NCI-H1417 treated with DMSO at 0.1 percent for 48 hours (cell line): ENCODE data around the gene ACACA.
"Not testable (repeated sequence)": the region's sequence is repeated elsewhere in the genome, so short reads cannot be mapped to it uniquely, and the experiment has no call there.

Experiments used
- DNase-seq: peaks from one replicate; lab custom pipeline; 2025; lab: John Stamatoyannopoulos, UW

Gene ACACA

GRCh38 chr17:37176723-37177122 is 229.9 kb downstream of the ACACA start:
- no peak for DNase-seq

GRCh38 chr17:37174205-37174604 is 232.4 kb downstream of the ACACA start:
- no peak for DNase-seq

- DNase-seq = no peak
These were observed 235.7 kb downstream of the ACACA start for GRCh38 chr17:37170881-37171425.

- peak; percentile 26 for DNase-seq
These were observed 237.8 kb downstream of the ACACA start for GRCh38 chr17:37168731-37169353.

GRCh38 chr17:37167756-37168155 is 238.9 kb downstream of the ACACA start:
- no peak for DNase-seq

GRCh38 chr17:37164057-37164456 is 242.6 kb downstream of the ACACA start:
- DNase-seq = no peak

- DNase-seq = no peak
These were observed 243.8 kb downstream of the ACACA start for GRCh38 chr17:37162800-37163199.

- DNase-seq = no peak
These were observed 245.7 kb downstream of the ACACA start for GRCh38 chr17:37160944-37161343.

GRCh38 chr17:37158290-37158689 is 248.3 kb downstream of the ACACA start:
- DNase-seq = no peak

GRCh38 chr17:37148156-37148555 is 258.5 kb downstream of the ACACA start:
- DNase-seq = no peak

- DNase-seq = no peak
These were observed 259.3 kb downstream of the ACACA start for GRCh38 chr17:37147301-37147812.

- no peak for DNase-seq
These were observed 260.3 kb downstream of the ACACA start for GRCh38 chr17:37146086-37147064.

- DNase-seq = no peak
These were observed 262.4 kb downstream of the ACACA start for GRCh38 chr17:37144075-37144701.

GRCh38 chr17:37143558-37143957 is 263.1 kb downstream of the ACACA start:
- DNase-seq = not testable (repeated sequence)

- DNase-seq = no peak
These were observed 264.2 kb downstream of the ACACA start for GRCh38 chr17:37142294-37142896.

GRCh38 chr17:37138571-37139120 is 268.0 kb downstream of the ACACA start:
- no peak for DNase-seq

GRCh38 chr17:37137906-37138514 is 268.6 kb downstream of the ACACA start:
- DNase-seq = no peak

- no peak for DNase-seq
These were observed 269.5 kb downstream of the ACACA start for GRCh38 chr17:37137070-37137610.

GRCh38 chr17:37135576-37135975 is 271.1 kb downstream of the ACACA start:
- no peak for DNase-seq

GRCh38 chr17:37134050-37134449 is 272.6 kb downstream of the ACACA start:
- DNase-seq = no peak

- no peak for DNase-seq
These were observed 273.5 kb downstream of the ACACA start for GRCh38 chr17:37133136-37133535.
